A549 treated with ZK216348 at 1 μM for 4 hours (cell line): ENCODE measurements around the gene TMEM231. TPM values are rescaled to one million over a fixed set of nuclear protein-coding genes. Genes with fewer than 3 reads are reported as not detected.

Experiments
- total RNA-seq: library from RNA; stranded (reverse); fragments of 200-300 nt; extraction: Qiagen RNA extraction; gene quantifications from 5 replicates; pipeline ENCODE4 v1.2.3, GENCODE V29; 2022; ENCODE audit warnings: low read depth

Gene TMEM231
- total RNA-seq = 7.1 to 10.3 TPM (median 8.8 TPM) in 5 replicates

DNA sequence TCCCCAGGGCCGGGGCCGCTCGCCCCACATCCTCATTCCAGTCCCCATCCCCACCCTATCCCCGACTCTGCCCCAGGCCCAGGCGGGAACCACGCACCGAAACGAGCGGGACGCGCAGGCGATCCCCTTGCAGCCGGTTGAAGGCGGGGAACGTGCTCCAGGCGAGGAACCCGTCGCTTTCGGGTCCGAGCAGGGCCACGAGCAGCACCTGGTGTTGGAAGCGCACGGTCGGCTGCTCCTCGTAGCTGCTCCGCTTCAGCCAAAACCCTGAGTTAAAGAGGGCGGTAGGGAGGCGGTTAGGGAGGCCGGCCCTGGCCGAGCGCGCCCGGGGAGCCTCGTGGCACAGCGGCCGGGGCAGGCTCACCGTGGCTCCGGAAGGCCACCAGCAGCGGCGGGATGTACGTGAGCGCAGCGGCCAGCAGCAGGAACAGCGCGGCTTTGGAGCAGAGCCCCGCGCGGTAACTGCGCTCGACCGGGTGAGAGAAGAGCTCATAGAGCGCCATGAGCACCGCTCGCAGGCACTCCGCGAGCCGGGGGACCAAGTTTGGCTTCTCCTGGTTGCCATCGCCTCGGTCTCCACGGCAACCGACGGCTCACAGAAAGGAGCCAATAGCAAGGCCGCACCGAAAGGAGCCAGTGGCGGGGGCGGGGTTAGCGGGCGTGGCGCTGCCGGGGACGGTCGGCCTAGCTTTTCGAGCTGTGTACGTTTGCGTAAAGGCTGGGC is at the start of gene TMEM231:
Gene TMEM231, minus strand, starts transcription at position 546 of the 724 bp plus-strand sequence. Its CDS starts 43 bp downstream, at position 503.

DNA sequence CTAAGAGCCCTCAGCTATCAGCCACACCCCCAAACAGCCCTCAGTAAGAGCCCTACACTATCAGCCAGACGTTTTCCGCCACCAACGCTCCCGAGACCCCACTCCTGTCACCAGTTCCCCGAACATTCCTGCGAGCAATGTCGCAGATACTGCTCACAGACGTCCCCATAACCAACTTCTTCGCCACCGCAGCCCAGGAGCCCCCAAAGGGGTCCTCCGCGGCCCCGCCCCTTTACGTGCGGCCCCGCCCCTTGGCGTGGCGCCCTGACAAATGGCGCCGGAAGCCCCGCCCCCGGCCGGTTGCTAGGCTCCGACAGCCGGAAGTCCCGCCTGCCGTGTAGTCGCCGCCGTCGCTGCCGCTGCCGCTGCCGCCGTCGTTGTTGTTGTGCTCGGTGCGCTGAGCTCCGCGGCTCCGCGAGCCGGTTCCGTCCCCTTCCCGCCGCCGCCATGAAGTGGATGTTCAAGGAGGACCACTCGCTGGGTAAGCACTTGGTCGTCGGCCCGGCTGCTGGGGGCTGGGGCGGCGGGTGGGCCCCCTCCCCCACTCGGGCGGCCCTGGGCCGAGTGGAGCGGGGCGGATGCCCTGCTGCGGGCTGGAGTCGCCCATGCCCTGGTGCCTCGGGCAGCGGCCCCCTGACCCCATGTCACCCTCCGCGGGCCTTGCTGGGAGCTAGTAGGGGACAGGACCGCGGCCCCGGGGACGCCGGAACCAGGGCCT is 10.1 kb upstream of the TMEM231 start, which contains the start of gene GABARAPL2:
Gene GABARAPL2, plus strand, starts transcription at position 340 of the 718 bp plus-strand sequence. Its CDS starts 108 bp downstream, at position 448.

GRCh38 chr16:75535901-75536300 is 20.2 kb downstream of the TMEM231 start, which contains the start of gene CHST5:
TSS of gene CHST5 (minus strand) at chr16:75536108. CDS start at chr16:75530384, 5,724 bp downstream.

DNA sequence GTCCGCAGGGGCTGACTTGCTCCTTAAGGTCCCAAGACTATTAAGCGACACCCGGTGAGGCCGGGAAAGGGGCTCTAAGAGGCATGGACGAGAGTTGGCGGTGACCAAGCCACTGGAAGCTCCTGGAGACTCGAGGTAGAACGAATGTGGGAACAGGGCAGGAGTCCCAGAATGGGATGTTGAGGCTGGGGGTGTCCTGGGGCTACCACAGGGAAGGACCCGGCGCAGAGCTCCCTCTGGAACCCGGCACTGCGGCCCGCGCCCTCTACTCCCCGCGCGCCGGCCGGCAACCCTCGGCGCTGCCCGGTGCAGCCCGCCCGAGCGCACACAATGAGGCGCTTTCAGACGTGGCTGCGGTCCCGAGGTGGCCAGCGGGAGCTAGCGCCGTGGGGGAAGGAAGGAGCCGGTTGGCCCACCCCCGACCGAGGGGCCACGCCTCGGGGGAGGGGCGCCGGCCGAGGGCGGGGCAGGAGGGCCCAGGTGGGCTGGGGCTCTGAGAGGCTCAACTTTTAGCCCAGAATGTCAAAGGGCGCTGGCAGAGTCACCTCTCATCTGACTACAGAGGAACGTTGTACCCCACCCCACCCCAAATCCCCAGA is 60.9 kb downstream of the TMEM231 start, which contains the start of gene CHST6:
Gene CHST6, minus strand, starts transcription at position 366 of the 599 bp plus-strand sequence. CDS start 15,613 bp downstream, outside the sequence.

Other genes starting within 250 kb of the TMEM231 start
- gene CFDP1, start 122.7 kb downstream of the TMEM231 start, total RNA-seq = 55.6 to 88.5 TPM (median 63.8 TPM) in 5 replicates
- 10.7 to 17.8 TPM (median 14.9 TPM) in 5 replicates for gene TMEM170A, start 91.6 kb downstream of the TMEM231 start, total RNA-seq
- gene CHST6, start 60.8 kb downstream of the TMEM231 start, total RNA-seq = 0.13 to 0.22 TPM (median 0.15 TPM) in 4 of 5 replicates, not detected in the other
- gene CHST5, start 20.1 kb downstream of the TMEM231 start, total RNA-seq = 0.08 TPM in 1 of 5 replicates, not detected in the others
- gene GABARAPL2, start 10.1 kb upstream of the TMEM231 start, total RNA-seq = 78.4 to 100 TPM (median 93.8 TPM) in 5 replicates
- 25.9 to 39.9 TPM (median 38.3 TPM) in 5 replicates for gene ADAT1, start 67.0 kb upstream of the TMEM231 start, total RNA-seq
- 158 to 171 TPM (median 168 TPM) in 5 replicates for gene KARS1, start 91.4 kb upstream of the TMEM231 start, total RNA-seq
- gene TERF2IP, start 91.5 kb upstream of the TMEM231 start, total RNA-seq = 42.2 to 49.4 TPM (median 44.0 TPM) in 5 replicates
- not detected in 5 replicates for gene CPHXL2, start 120.8 kb upstream of the TMEM231 start, total RNA-seq
- not detected in 5 replicates for gene DUXB, start 145.2 kb upstream of the TMEM231 start, total RNA-seq
- not detected in 5 replicates for gene CPHXL, start 170.2 kb upstream of the TMEM231 start, total RNA-seq